HepG2 (cell line): ENCODE results near the gene MRPL28. TPM values are rescaled to one million over a fixed set of nuclear protein-coding genes. Genes with fewer than 3 reads are reported as not detected.
A peak's percentile ranks its signal among the peaks of the same experiment; 100 is the strongest.

ENCODE experiments used
- ATF1 ChIP-seq: IDR thresholded peaks from 2 replicates; pipeline ENCODE4 v1.6.1; 2016; ENCODE audit warnings: mild to moderate bottlenecking, control low read depth
- CBX2 ChIP-seq, 2 experiments: fragments of 200-600 bp in 1 of 2; sonication (generic); formaldehyde crosslinking in 1 of 2; IDR thresholded peaks; 2 replicates each; pipeline versions ENCODE4 v1.7.0 to v1.8.1; 2018 to 2022; ENCODE audit warnings: low read depth in 2 of 2, low read length in 1 of 2, mild to moderate bottlenecking in 1 of 2, missing genetic modification reagents in 1 of 2
- FOXP1 ChIP-seq, 2 experiments: fragments of 450-650 bp in 1 of 2; IDR thresholded peaks; 2 replicates each; pipeline ENCODE4 v1.6.1; 2017 to 2018; ENCODE audit warnings: antibody characterized with exemption in 1 of 2
- HIVEP1 ChIP-seq: sonication (generic); formaldehyde crosslinking; IDR thresholded peaks from 2 replicates; pipeline ENCODE4 v1.4.0; 2020; ENCODE audit warnings: mild to moderate bottlenecking, missing genetic modification reagents
- IKZF5 ChIP-seq: IDR thresholded peaks from 2 replicates; pipeline ENCODE4 v1.6.1; 2018; ENCODE audit warnings: missing genetic modification reagents, mild to moderate bottlenecking, missing compliant biosample characterization
- KLF6 ChIP-seq: IDR thresholded peaks from 2 replicates; pipeline ENCODE4 v1.8.0; 2016; ENCODE audit warnings: missing biosample characterization, missing genetic modification reagents
- KLF9 ChIP-seq: IDR thresholded peaks from 2 replicates; pipeline ENCODE4 v1.6.1; 2016; ENCODE audit warnings: low read depth
- MAFK ChIP-seq, 2 experiments: IDR thresholded peaks in 1 of 2; conservative IDR thresholded peaks in 1 of 2; 2 replicates each; pipeline ENCODE4 v1.6.1; 2011; ENCODE audit warnings: improper control_type of control experiment in 2 of 2, low read length in 2 of 2
- MAX ChIP-seq: IDR thresholded peaks from 2 replicates; pipeline ENCODE4 v1.6.1; 2012; ENCODE audit warnings: inconsistent platforms
- NFYB ChIP-seq: sonication (generic); formaldehyde crosslinking; IDR thresholded peaks from 2 replicates; pipeline ENCODE4 v1.4.0; 2020; ENCODE audit warnings: missing genetic modification reagents
- NR2F6 ChIP-seq, 2 experiments: IDR thresholded peaks; 2 replicates each; pipeline ENCODE4 v1.6.1; 2016; ENCODE audit warnings: antibody characterized with exemption in 1 of 2, mild to moderate bottlenecking in 1 of 2
- NRL ChIP-seq: sonication (generic); formaldehyde crosslinking; IDR thresholded peaks from 2 replicates; pipeline ENCODE4 v1.5.0; 2020; ENCODE audit warnings: missing genetic modification reagents, mild to moderate bottlenecking, moderate library complexity, borderline replicate concordance
- PLRG1 ChIP-seq: fragments of 450-650 bp; conservative IDR thresholded peaks from 2 replicates; pipeline ENCODE4 v1.6.1; 2016
- POLR2AphosphoS5 ChIP-seq: IDR thresholded peaks from 2 replicates; pipeline ENCODE4 v1.6.1; 2012; ENCODE audit warnings: low read depth, low read length
- SMAD9 ChIP-seq: sonication (generic); formaldehyde crosslinking; IDR thresholded peaks from 2 replicates; pipeline ENCODE4 v1.5.1; 2020; ENCODE audit warnings: mild to moderate bottlenecking, missing genetic modification reagents
- TBX2 ChIP-seq: sonication (generic); formaldehyde crosslinking; IDR thresholded peaks from 2 replicates; pipeline ENCODE4 v1.5.0; 2020; ENCODE audit warnings: missing genetic modification reagents, mild to moderate bottlenecking, borderline replicate concordance
- TBX3 ChIP-seq: fragments of 450-650 bp; IDR thresholded peaks from 2 replicates; pipeline ENCODE4 v1.6.1; 2017; ENCODE audit warnings: antibody characterized with exemption, mild to moderate bottlenecking, inconsistent platforms, borderline replicate concordance
- TEAD3 ChIP-seq: optimal IDR thresholded peaks from 2 replicates; pipeline ENCODE3; 2016; ENCODE audit warnings: borderline replicate concordance
- ZBTB38 ChIP-seq: sonication (generic); formaldehyde crosslinking; IDR thresholded peaks from 2 replicates; pipeline ENCODE4 v1.5.1; 2020; ENCODE audit warnings: mild to moderate bottlenecking, missing genetic modification reagents
- ZMYM4 ChIP-seq: sonication (generic); formaldehyde crosslinking; IDR thresholded peaks from 2 replicates; pipeline ENCODE4 v1.8.1; 2023; ENCODE audit warnings: mild to moderate bottlenecking, missing genetic modification reagents
- ZNF136 ChIP-seq: sonication (generic); formaldehyde crosslinking; IDR thresholded peaks from 2 replicates; pipeline ENCODE4 v1.8.1; 2022; ENCODE audit warnings: low read depth, mild to moderate bottlenecking, moderate library complexity, missing genetic modification reagents
- ZNF777 ChIP-seq: sonication (generic); formaldehyde crosslinking; IDR thresholded peaks from 2 replicates; pipeline ENCODE4 v1.4.0; 2020; ENCODE audit warnings: missing genetic modification reagents
- ZSCAN9 ChIP-seq: IDR thresholded peaks from 2 replicates; pipeline ENCODE4 v1.6.1; 2016; ENCODE audit warnings: borderline replicate concordance
- polyA plus RNA-seq, 8 experiments: library from polyadenylated mRNA; depleted of rRNA in 3 of 8; stranded (reverse) in 7 of 8; unstranded in 1 of 8; fragments of >200 nt; fragmentation: Illumina TruSeq in 4 of 8; extraction: Trizol in 4 of 8; gene quantifications; 2 replicates each; pipeline versions ENCODE4 v1.2.1 to v1.2.3, GENCODE V29; 2011 to 2016; ENCODE audit warnings: low read depth in 4 of 8, missing spikeins in 1 of 8, mixed read lengths in 1 of 8; ENCODE audit not compliant: insufficient read depth in 1 of 8
- total RNA-seq, 5 experiments: library from RNA; depleted of rRNA; stranded (reverse); fragments of >200 nt; fragmentation: Illumina TruSeq; extraction: Trizol; gene quantifications; 2 replicates each; pipeline ENCODE4 v1.2.3, GENCODE V29; 2016; ENCODE audit warnings: low read depth in 1 of 5
- TF ChIP-seq, protein P1 (sequence below): sonication (generic); formaldehyde crosslinking; IDR thresholded peaks from 2 replicates; pipeline ENCODE4 v1.5.1; 2020; ENCODE audit warnings: mild to moderate bottlenecking, missing genetic modification reagents, moderate library complexity
- TF ChIP-seq, protein P2 (sequence below): sonication (generic); formaldehyde crosslinking; IDR thresholded peaks from 2 replicates; pipeline ENCODE4 v1.4.0; 2020; ENCODE audit warnings: missing genetic modification reagents
- TF ChIP-seq, protein P3 (sequence below): sonication (generic); formaldehyde crosslinking; conservative IDR thresholded peaks from 2 replicates; pipeline ENCODE4 v1.5.0; 2020; ENCODE audit warnings: missing genetic modification reagents

The MRPL28 gene
- total and polyA plus RNA-seq, 2 of the 13 experiments (the other 11 are each of a cell fraction or from before 2014, with no cell fraction given): 114 to 135 TPM

DNA sequence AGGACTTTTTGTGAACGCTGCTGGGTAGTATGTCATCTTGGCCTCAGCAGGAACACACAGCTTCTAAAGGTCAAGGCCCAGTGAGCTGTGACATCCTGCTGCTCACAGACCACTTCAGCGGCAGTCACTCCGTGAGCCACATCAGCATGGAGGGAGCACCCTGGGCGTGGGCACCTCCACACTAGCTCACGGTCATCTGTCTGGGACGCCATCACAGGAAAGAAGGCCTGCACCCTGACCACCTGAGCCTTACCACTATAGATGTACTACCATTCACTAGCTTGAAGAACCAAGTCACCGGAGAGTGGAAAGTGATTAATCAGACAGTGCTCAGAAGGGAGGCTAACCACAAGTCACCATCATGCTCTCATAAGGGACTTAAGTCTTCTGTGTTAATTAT lies 21.1 kb downstream of the MRPL28 start (continued):
- TF ChIP-seq FOXP1 (IDR thresholded peaks at IDR 0.05) (no peak), FOXP1 (CRISPR knock-in tag; IDR thresholded peaks at IDR 0.05) (no peak), HIVEP1 (CRISPR knock-in tag) (no peak), POLR2AphosphoS5 (peak; percentile 30; the same call in 1 of the 2 replicates), NR2F6 (IDR thresholded peaks at IDR 0.05) (peak; percentile 43; the same call in 1 of the 2 replicates), NR2F6 (CRISPR knock-in tag; IDR thresholded peaks at IDR 0.05) (peak; percentile 74), MAFK (conservative IDR thresholded peaks at IDR 0.05 in 1 of 2, IDR thresholded peaks at IDR 0.05 in 1 of 2; ENCODE audit: low read length in 2 of 2) (no peak), ZNF136 (CRISPR knock-in tag) (no peak), KLF9 (CRISPR knock-in tag) (no peak), NRL (CRISPR knock-in tag) (no peak), PLRG1 (no peak), SMAD9 (CRISPR knock-in tag) (no peak), KLF6 (CRISPR knock-in tag) (no peak), TEAD3 (CRISPR knock-in tag) (peak; percentile 18), CBX2 (IDR thresholded peaks at IDR 0.05; ENCODE audit: low read depth, low read length) (no peak), CBX2 (CRISPR knock-in tag; IDR thresholded peaks at IDR 0.05; ENCODE audit: low read depth) (no peak), TBX2 (CRISPR knock-in tag) (peak; percentile 21; the same call in 1 of the 2 replicates), MAX (0 out of 2 replicates have a peak, but pooled peaks have one; percentile 16), ZMYM4 (no peak), IKZF5 (CRISPR knock-in tag) (no peak), ZSCAN9 (CRISPR knock-in tag) (no peak), ATF1 (CRISPR knock-in tag) (no peak), TBX3 (no peak), NFYB (CRISPR knock-in tag) (no peak), ZBTB38 (CRISPR knock-in tag) (peak; percentile 95), ZNF777 (CRISPR knock-in tag) (no peak)
- TF ChIP-seq, protein P1, sequence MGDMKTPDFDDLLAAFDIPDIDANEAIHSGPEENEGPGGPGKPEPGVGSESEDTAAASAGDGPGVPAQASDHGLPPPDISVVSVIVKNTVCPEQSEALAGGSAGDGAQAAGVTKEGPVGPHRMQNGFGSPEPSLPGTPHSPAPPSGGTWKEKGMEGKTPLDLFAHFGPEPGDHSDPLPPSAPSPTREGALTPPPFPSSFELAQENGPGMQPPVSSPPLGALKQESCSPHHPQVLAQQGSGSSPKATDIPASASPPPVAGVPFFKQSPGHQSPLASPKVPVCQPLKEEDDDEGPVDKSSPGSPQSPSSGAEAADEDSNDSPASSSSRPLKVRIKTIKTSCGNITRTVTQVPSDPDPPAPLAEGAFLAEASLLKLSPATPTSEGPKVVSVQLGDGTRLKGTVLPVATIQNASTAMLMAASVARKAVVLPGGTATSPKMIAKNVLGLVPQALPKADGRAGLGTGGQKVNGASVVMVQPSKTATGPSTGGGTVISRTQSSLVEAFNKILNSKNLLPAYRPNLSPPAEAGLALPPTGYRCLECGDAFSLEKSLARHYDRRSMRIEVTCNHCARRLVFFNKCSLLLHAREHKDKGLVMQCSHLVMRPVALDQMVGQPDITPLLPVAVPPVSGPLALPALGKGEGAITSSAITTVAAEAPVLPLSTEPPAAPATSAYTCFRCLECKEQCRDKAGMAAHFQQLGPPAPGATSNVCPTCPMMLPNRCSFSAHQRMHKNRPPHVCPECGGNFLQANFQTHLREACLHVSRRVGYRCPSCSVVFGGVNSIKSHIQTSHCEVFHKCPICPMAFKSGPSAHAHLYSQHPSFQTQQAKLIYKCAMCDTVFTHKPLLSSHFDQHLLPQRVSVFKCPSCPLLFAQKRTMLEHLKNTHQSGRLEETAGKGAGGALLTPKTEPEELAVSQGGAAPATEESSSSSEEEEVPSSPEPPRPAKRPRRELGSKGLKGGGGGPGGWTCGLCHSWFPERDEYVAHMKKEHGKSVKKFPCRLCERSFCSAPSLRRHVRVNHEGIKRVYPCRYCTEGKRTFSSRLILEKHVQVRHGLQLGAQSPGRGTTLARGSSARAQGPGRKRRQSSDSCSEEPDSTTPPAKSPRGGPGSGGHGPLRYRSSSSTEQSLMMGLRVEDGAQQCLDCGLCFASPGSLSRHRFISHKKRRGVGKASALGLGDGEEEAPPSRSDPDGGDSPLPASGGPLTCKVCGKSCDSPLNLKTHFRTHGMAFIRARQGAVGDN (CRISPR knock-in tag): peak; percentile 84
- TF ChIP-seq, protein P2, sequence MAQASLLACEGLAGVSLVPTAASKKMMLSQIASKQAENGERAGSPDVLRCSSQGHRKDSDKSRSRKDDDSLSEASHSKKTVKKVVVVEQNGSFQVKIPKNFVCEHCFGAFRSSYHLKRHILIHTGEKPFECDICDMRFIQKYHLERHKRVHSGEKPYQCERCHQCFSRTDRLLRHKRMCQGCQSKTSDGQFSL: no peak
- TF ChIP-seq, protein P3, sequence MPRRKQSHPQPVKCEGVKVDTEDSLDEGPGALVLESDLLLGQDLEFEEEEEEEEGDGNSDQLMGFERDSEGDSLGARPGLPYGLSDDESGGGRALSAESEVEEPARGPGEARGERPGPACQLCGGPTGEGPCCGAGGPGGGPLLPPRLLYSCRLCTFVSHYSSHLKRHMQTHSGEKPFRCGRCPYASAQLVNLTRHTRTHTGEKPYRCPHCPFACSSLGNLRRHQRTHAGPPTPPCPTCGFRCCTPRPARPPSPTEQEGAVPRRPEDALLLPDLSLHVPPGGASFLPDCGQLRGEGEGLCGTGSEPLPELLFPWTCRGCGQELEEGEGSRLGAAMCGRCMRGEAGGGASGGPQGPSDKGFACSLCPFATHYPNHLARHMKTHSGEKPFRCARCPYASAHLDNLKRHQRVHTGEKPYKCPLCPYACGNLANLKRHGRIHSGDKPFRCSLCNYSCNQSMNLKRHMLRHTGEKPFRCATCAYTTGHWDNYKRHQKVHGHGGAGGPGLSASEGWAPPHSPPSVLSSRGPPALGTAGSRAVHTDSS (CRISPR knock-in tag): no peak
